GM19438 (cell line): ENCODE measurements around the gene PIGK.

Experiments
- ATAC-seq: cut with Tn5 transposase; IDR thresholded peaks from one replicate; pipeline ENCODE4 v1.9.1; 2021; ENCODE audit warnings: low read depth; ENCODE audit not compliant: unreplicated experiment

PIGK gene

GRCh38 chr1:77044133-77044849, 174.9 kb downstream of the PIGK start:
- ATAC-seq: no peak

DNA sequence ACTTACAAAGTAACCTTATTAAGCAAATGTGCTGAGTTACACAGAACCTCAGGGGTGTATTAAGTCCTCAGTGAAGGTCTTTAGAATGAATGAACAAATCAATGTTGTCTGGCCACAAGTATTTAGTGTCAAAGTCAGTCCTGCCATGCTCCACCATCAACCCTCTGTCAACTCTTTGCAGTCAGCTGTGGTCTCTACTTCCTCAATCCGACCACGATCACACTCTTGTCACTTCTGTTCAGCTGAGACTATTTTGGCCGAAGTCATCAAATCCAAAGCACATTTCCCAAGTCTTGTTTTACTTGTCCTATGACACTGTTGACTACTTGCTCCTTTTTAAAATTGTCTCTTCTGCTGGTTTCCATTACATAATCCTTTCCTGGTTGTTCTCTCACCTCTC, 178.4 kb downstream of the PIGK start:
- ATAC-seq: no peak

- no peak for ATAC-seq
Measured at GRCh38 chr1:77039739-77040138, 179.5 kb downstream of the PIGK start.

GRCh38 chr1:77039111-77039510, 180.1 kb downstream of the PIGK start:
- no peak for ATAC-seq
